ENCODE data around the gene AUH.

Gene AUH

DNA sequence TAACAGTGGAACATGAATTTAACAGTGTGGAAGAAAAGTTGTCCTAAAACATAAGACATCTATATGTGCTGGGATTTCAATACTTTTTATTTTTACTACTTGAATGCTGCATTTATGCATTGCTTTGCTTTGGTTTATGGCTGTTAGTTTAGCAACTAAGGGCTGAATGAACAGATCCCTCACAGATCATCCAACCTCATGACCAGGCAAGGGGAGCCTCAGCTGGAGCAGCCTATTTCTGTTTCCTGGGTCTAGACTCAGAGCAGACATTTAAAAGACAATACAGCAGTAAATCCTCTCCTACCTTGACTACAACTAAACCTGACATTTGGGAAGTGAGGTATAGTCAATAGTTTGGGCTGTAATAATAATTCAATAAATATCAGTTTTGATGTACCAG lies 163.3 kb downstream of the AUH start:
- TF ChIP-seq CTCF (conservative IDR thresholded peaks at IDR 0.05; ENCODE audit: low read depth, low read length): no peak
- H3K4me3 ChIP-seq (ENCODE audit: low read length): no peak overlapping the region
- DNase-seq (ENCODE audit: low read depth): no peak

DNA sequence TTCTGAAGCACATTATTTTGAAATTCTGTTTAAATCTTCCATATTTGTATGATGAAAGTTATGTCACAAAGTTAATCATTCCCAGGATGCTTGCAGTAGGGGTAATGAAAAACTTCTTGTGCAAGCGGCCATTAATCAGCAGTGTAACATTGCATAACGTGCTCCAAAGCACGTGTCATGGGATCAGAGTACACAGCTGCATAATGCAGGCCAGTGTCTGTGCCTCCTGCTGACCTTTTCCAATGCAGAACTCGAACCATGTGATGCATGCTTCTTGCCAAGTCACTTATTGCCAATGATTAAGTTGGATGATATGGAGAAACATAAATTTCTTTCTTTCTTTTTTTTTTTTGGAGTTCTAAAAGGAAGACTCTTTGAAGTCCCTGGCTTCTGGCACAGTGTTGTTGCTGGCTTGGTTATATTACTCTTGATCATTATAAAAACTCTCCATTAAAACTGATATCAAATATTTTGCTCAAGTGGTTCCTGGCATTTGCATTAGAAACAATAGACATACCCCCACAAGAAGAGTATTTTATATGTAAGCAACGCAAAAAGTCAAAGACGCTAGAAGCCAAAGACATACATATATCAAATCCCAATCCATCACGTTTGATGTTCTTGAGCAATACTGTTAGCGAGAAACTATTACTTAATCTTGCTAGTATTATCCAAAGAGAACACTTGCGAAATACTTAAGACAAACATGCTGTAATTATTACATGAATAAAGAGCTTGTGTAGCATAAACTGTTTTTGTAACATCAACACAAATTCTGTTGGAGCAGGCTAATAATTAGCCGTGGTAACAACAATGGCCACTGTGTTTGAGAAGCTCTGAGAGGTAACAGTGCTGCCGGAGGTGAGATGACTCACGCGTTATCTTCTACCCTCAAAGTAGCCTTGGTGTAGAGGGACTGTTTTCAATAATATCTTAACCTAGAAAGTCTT lies 164.2 kb downstream of the AUH start:
- peak; percentile 86 for DNase-seq (ENCODE audit: low read depth)
- no peak overlapping the region for H3K4me3 ChIP-seq (ENCODE audit: low read length)

DNA sequence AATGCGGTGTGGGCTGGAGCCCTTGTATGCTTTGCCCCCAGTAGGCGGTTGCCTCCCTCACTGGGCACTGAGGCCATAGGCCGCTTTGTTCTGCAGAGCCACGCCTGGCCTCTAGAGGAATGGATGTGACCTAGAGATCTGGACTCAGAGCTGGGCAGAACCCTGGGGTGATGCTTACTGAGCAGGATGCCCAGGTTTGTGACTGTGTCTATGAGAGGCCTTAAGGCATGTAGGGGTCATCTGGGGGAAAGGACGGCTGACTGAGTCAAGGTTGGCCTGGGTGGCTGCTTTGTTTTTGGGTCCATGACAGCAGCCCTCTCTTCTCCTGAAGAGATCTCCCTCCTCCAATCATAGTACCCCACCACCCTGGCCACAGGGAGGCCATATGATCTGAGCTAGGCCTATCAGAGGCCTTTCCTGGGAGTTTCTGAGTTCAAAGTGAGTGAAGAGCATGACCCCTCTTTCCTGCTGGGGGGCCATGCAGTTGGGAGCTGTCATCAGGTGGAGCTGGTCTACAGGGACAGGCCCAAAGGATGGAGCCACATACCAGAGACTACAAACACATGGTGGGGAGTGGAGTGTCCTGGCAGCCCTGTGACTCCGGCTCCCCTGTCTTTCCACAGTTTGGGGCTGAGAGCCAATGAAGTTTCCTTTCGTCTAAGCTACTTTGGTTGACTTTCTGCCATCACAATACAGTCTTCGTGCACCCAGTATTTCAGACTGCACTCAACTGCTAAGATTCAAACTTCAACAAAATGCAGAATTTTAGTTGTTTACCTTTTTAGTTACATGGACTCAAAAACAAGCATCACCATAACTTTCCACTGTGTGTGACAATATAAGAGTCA lies 165.4 kb downstream of the AUH start:
- H3K4me3 ChIP-seq (ENCODE audit: low read length): no peak overlapping the region
- TF ChIP-seq CTCF (conservative IDR thresholded peaks at IDR 0.05; ENCODE audit: low read depth, low read length): no peak
- DNase-seq (ENCODE audit: low read depth): no peak

More for the DNA sequence above, 164.2 kb downstream of the AUH start:
- TF ChIP-seq CTCF (conservative IDR thresholded peaks at IDR 0.05; ENCODE audit: low read depth, low read length): no peak

DNA sequence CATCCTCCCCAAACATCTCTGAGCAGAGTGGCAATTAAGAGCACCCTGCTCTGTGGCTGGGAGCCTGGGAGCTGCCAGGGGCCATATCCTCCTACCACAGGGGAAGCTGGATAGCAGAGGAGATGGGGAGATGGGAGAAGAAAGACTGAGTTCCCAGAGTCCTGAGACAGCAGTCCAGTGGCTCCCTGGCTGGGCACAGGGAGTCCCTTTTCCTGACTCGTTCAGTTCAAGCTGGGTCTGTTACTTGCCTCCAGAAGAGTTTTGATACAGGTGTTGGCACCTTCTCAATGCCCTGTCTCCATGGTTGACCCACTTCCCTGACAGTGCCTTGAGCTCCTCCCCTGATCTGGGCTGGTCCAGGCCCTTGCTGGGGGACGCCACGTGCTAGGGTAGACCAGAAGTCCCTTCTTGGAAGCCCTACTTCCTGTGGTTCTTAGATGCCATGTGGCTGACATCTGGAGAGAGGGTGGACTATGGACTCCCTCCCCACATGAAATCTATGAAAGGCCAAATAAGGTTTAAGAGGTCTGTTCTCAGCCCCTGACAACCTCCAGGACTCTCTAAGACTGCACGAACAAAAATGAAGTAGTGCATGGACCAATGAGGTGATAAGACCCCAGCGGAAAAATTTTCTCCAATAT lies 166.2 kb downstream of the AUH start:
- TF ChIP-seq CTCF (conservative IDR thresholded peaks at IDR 0.05; ENCODE audit: low read depth, low read length): no peak
- no peak for DNase-seq (ENCODE audit: low read depth)
- no peak overlapping the region for H3K4me3 ChIP-seq (ENCODE audit: low read length)

GRCh38 chr9:91193658-91194391 lies 167.9 kb downstream of the AUH start:
- DNase-seq (ENCODE audit: low read depth): no peak
- peak overlapping the region; percentile 49 for H3K4me3 ChIP-seq (ENCODE audit: low read length)
- no peak for TF ChIP-seq CTCF (conservative IDR thresholded peaks at IDR 0.05; ENCODE audit: low read depth, low read length)

GRCh38 chr9:91193087-91193657 lies 168.5 kb downstream of the AUH start:
- peak overlapping the region; percentile 49 for H3K4me3 ChIP-seq (ENCODE audit: low read length)
- DNase-seq (ENCODE audit: low read depth): peak; percentile 92
- TF ChIP-seq CTCF (conservative IDR thresholded peaks at IDR 0.05; ENCODE audit: low read depth, low read length): peak; percentile 13

Data from retinal pigment epithelial cell (primary cell).